GM18526 (cell line): Measurements from ENCODE around the gene PDE11A.

Experiments
- POLR2A ChIP-seq: IDR thresholded peaks from 3 replicates; pipeline ENCODE4 v1.6.1; 2011; ENCODE audit not compliant: insufficient read length; ENCODE audit errors: extremely low read depth

The PDE11A gene

GRCh38 chr2:177665328-177665727, 407.2 kb downstream of the PDE11A start:
- no peak for TF ChIP-seq POLR2A

- no peak for TF ChIP-seq POLR2A
Measured at GRCh38 chr2:177662895-177663294, 409.7 kb downstream of the PDE11A start.

GRCh38 chr2:177660742-177661141, 411.8 kb downstream of the PDE11A start:
- TF ChIP-seq POLR2A = no peak

GRCh38 chr2:177658309-177658708, 414.3 kb downstream of the PDE11A start:
- TF ChIP-seq POLR2A = no peak

GRCh38 chr2:177651833-177652232, 420.7 kb downstream of the PDE11A start:
- no peak for TF ChIP-seq POLR2A

- TF ChIP-seq POLR2A = no peak
Measured at GRCh38 chr2:177649568-177650518, 422.7 kb downstream of the PDE11A start.

GRCh38 chr2:177646791-177647190, 425.8 kb downstream of the PDE11A start:
- no peak for TF ChIP-seq POLR2A

- no peak for TF ChIP-seq POLR2A
Measured at GRCh38 chr2:177646241-177646640, 426.3 kb downstream of the PDE11A start.

GRCh38 chr2:177641331-177641730, 431.2 kb downstream of the PDE11A start:
- no peak for TF ChIP-seq POLR2A

GRCh38 chr2:177640423-177640822, 432.2 kb downstream of the PDE11A start:
- TF ChIP-seq POLR2A = no peak

- TF ChIP-seq POLR2A = no peak
Measured at GRCh38 chr2:177639262-177639914, 433.2 kb downstream of the PDE11A start.

GRCh38 chr2:177638507-177638906, 434.1 kb downstream of the PDE11A start:
- no peak for TF ChIP-seq POLR2A

GRCh38 chr2:177636672-177637071, 435.9 kb downstream of the PDE11A start:
- no peak for TF ChIP-seq POLR2A

GRCh38 chr2:177635696-177636095, 436.9 kb downstream of the PDE11A start:
- TF ChIP-seq POLR2A = no peak

GRCh38 chr2:177633910-177634294, 438.7 kb downstream of the PDE11A start:
- TF ChIP-seq POLR2A = no peak

- TF ChIP-seq POLR2A = no peak
Measured at GRCh38 chr2:177633111-177633510, 439.5 kb downstream of the PDE11A start.

- TF ChIP-seq POLR2A = no peak
Measured at GRCh38 chr2:177631680-177632079, 440.9 kb downstream of the PDE11A start.
